Tibial nerve (tissue), 4 donors: ENCODE measurements around the gene ASIC2.
A peak's percentile ranks its signal among the peaks of the same experiment; 100 is the strongest.

Experiments used
- EP300 ChIP-seq, 2 donors: sonication (generic); formaldehyde crosslinking; IDR thresholded peaks; one replicate each; pipeline ENCODE4 v1.6.1; 2017; ENCODE audit warnings: antibody characterized with exemption in 2 of 2, mild to moderate bottlenecking in 1 of 2
- POLR2A ChIP-seq, 2 donors: fragments of 450-650 bp; IDR thresholded peaks; one replicate each; pipeline ENCODE4 v1.6.1; 2017; ENCODE audit warnings: antibody characterized with exemption in 2 of 2, mild to moderate bottlenecking in 2 of 2, moderate library complexity in 2 of 2
- TF ChIP-seq, protein P1 (sequence below), 5 experiments: fragments of 200-600 bp in 3 of 5; fragments of 450-650 bp in 2 of 5; sonication (generic) in 3 of 5; IDR thresholded peaks; one replicate each; pipeline ENCODE4 v1.5.1; 2016 to 2019; ENCODE audit warnings: antibody characterized with exemption in 5 of 5, mild to moderate bottlenecking in 3 of 5, moderate library complexity in 2 of 5

DNA sequence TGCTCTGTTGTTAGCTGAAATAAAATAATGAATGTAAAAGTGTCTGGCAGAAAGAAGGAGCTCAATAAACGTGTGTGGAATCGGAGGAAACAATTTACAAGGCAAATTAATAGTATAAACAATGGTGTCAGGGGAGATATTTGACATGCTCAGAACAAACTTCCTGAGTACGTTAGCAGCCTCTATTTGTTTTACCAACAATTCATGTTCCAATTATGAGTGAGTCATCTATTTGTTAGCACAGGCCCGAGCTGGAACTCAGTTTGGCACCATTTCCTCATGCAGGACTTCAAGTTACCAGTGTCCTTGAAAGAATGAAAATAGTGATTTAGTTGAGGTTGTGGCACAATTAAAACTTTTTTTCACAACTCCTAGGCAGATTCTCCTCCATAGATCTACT is 9.1 kb downstream of the ASIC2 start:
- TF ChIP-seq, protein P1, sequence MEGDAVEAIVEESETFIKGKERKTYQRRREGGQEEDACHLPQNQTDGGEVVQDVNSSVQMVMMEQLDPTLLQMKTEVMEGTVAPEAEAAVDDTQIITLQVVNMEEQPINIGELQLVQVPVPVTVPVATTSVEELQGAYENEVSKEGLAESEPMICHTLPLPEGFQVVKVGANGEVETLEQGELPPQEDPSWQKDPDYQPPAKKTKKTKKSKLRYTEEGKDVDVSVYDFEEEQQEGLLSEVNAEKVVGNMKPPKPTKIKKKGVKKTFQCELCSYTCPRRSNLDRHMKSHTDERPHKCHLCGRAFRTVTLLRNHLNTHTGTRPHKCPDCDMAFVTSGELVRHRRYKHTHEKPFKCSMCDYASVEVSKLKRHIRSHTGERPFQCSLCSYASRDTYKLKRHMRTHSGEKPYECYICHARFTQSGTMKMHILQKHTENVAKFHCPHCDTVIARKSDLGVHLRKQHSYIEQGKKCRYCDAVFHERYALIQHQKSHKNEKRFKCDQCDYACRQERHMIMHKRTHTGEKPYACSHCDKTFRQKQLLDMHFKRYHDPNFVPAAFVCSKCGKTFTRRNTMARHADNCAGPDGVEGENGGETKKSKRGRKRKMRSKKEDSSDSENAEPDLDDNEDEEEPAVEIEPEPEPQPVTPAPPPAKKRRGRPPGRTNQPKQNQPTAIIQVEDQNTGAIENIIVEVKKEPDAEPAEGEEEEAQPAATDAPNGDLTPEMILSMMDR (IDR thresholded peaks at IDR 0.05), result no peak
- peak in 1 of 2 donors; percentile 15 for TF ChIP-seq EP300 (IDR thresholded peaks at IDR 0.05)
- no peak for TF ChIP-seq POLR2A (IDR thresholded peaks at IDR 0.05)
